HG03432 (cell line): Measurements from ENCODE around the gene ABCC10.
"Not testable (repeated sequence)": the region's sequence is repeated elsewhere in the genome, so short reads cannot be mapped to it uniquely, and the experiment has no call there.

ENCODE experiments used
- ATAC-seq: cut with Tn5 transposase; IDR thresholded peaks from one replicate; pipeline ENCODE4 v1.9.1; 2021; ENCODE audit warnings: mild to moderate bottlenecking, moderate library complexity; ENCODE audit not compliant: unreplicated experiment

ABCC10 gene

DNA sequence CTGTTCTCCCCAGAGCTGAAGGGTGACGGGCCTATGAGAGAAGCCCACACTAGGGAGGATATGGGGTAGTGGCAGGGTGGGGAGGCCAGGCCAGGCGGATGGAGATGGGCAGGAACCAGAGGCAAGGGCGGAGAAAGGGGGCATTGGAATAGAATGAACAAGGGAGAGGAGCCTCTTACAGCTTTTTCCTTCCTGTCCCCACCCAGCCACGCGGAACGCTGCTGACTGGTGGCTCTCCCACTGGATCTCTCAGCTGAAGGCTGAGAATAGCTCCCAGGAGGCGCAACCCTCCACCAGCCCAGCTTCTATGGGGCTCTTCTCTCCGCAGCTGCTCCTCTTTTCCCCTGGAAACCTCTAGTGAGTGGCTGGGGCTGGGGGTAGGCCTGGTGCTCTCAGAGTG lies 17.2 kb downstream of the ABCC10 start:
- no peak for ATAC-seq

- ATAC-seq = no peak
These were observed 18.2 kb downstream of the ABCC10 start for GRCh38 chr6:43445576-43445975.

GRCh38 chr6:43447604-43448003 lies 20.3 kb downstream of the ABCC10 start:
- ATAC-seq = no peak

DNA sequence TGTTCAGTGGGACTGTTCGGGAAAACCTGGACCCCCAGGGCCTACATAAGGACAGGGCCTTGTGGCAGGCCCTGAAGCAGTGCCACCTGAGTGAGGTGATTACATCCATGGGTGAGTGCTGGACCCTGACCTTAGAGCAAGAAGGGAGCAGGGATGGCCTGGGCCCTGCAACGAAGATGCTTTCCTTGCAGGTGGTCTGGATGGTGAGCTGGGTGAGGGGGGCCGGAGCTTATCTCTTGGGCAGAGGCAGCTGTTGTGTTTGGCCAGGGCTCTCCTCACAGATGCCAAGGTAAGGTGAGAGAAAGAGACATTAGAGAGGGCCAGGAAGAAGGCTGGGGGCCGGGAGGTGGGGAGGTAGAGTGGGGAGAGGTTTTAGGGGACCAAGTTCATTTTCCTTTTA lies 21.6 kb downstream of the ABCC10 start:
- ATAC-seq = no peak

- ATAC-seq = no peak
These were observed 23.4 kb downstream of the ABCC10 start for GRCh38 chr6:43450699-43451131.

DNA sequence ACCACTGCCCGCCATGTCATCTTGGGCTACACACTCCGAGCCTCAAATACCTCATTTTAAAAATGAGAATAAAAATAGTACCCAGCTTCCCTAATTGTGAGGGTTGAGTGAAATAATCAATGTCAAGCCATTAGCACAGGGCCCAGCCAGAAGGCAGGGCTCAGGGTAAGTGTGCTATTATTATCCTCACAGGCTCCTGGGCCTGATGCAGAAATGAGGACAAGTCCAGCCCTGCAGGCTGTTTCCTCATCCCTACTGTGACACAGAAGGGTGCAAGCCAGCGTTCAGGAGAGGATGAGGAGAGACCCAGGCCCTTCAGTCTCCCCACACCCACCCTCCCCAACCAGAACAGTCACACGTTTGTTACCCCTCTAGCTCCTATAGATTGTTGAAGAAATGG lies 24.0 kb downstream of the ABCC10 start:
- no peak for ATAC-seq

- no peak for ATAC-seq
These were observed 24.6 kb downstream of the ABCC10 start for GRCh38 chr6:43451939-43452338.

DNA sequence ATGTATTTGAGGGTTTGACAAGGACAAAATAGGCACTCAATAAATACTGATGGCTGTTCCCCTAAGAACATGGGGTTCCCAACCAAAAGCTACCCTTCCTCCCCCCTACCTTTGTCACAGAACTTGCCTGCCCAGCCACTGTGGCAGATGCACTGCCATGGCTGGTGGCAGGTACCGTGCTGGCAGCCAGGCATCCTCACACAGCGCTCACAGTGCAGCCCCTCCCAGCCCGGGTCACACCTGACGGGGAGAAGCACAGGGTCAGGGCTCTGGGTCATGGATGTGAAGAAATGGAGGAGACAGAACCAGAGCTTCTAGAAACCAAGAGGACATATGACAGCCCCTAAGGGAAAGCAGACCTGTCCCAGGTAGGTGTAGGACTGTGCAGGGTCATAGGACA lies 25.6 kb downstream of the ABCC10 start:
- ATAC-seq = no peak

- no peak for ATAC-seq
These were observed 26.5 kb downstream of the ABCC10 start for GRCh38 chr6:43453831-43454230.

- no peak for ATAC-seq
These were observed 27.0 kb downstream of the ABCC10 start for GRCh38 chr6:43454290-43454695.

GRCh38 chr6:43454696-43455530 lies 27.6 kb downstream of the ABCC10 start:
- ATAC-seq = no peak

DNA sequence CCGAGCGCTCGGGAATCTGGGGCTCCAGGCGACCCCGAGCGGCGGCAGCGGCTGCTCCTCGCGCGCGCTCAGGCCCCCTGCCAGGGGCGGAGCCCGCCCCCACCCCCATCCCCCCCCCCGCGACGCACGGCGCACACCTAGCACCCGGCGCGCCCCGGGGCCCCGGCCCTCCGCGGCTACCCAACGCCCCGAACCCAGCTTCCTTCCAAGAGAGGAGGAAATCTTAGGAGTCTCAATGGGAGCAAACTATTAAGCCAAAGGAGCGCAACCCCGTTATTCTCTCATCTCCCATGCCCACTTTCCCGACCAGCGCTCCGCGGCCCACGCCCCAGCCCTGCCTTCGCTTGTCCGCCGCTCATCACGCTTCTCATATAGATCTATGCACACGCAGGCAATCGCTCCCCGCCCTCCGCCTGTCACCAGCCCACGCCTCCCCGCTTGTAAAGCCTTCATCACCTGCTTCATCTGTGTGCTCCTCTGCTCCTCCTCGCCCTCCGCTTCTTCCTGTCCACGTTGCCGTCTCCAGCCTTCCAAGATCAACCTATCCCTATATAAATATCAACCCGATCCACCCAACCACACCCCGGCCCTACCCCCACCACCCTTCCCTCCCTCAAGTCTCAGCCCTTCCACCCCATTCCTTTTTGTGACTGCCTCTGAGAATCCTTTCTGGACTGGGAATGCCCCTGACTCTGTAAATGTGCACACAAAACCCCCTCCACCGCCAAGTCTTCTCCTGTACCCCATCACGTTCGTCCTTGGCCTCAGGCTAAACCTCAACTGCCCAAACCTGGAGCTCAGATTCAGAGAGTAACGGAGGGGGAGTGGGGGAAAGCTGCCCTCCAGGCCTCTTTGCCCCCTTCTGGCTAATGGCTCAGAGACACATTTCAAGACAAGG lies 28.4 kb downstream of the ABCC10 start, which contains the start of gene DLK2:
DLK2 (minus strand) TSS at position 18 of the 898 bp plus-strand sequence. CDS start 723 bp downstream, outside the sequence.
- ATAC-seq = no peak

DNA sequence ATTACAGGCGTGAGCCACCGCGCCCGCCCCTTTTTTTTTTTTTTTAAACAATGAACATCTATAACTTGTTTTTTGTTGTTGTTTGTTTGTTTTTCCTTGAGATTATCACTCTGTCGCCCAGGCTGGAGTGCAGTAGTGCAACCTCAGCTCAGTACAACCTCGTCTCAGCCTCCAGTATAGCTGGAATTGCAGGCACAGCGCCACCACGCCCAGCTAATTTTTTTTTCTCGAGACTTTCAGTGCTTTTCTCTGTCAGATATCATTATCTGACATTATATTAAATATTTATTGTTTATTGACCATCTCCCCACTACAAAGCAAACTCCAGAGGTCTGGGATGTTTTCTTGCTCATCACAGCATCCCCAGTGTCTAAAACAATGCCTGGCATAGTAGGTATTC lies 30.3 kb downstream of the ABCC10 start:
- no peak for ATAC-seq

GRCh38 chr6:43458154-43458553 lies 30.8 kb downstream of the ABCC10 start:
- ATAC-seq = not testable (repeated sequence)

GRCh38 chr6:43459535-43459934 lies 32.2 kb downstream of the ABCC10 start:
- ATAC-seq = no peak

- ATAC-seq = no peak
These were observed 32.7 kb downstream of the ABCC10 start for GRCh38 chr6:43460032-43460431.

DNA sequence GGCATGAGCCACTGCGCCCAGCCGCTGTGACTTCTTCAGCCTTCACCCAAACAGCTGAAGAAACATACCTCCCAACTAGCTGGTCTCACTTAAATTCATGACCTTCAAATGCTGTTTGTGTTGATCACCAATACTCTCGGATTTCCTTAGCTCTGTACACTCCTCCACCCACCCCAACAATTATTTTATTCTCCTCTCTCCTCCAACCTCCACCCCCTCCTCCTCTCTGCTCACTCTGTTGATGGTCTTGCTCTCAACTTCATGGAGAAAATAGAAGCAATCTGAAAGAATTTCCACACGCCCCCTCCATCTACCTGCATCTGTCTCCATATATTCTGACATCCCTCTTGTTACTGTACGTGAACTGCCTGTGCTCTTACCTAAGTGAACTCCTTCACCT lies 34.6 kb downstream of the ABCC10 start:
- ATAC-seq = no peak

DNA sequence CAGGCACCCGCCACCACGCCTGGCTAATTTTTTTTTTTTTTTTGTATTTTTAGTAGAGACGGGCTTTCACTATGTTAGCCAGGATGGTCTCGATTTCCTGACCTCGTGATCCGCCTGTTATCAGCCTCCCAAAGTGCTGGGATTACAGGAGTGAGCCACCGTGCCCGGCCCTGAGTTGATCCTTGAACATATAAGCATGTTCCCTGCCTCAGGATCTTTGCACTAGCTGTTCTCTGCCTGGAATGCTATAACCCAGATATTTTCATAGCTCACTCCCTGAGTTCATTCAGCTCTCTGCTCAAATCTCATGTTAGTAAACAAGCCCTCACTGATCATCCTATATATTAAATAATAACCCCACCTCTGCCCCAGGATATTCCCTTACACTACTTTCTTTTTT lies 37.0 kb downstream of the ABCC10 start:
- ATAC-seq = no peak

GRCh38 chr6:43465948-43466347 lies 38.6 kb downstream of the ABCC10 start:
- ATAC-seq = no peak

DNA sequence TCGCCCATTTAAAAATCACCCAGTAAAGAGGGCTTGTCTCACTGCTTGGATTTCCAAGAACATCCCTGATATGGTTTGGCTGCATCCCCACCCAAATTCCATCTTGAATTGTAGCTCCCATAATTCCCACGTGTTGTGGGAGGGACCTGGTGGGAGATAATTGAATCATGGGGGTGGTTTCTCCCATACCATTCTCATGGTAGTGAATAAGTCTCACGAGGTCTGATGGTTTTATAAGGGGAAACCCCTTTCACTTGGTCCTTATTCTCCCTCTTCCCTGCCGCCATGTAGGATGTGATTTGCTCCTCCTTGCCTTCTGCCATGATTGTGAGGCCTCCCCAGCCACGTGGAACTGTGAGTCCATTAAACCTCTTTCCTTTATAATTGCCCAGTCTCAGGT lies 39.9 kb downstream of the ABCC10 start:
- ATAC-seq = not testable (repeated sequence)

DNA sequence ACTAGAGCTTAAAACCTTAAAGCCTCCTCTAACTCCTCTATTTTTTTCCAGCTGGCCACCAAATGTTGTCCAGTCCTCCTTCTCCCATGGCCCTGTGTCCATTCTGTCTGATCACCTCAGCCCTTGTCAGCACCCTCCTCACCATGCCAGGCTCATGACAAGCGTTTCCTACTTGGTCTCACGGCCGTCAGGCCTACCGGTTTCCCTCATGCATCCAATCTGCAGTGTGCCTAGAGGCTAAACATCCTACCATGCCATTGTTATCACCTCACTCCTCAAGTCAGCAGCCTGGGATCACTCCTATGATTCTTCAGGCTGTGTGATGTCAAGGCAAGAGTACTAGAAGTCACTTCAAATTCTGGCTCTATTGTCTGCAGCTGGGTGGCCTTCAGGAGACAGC lies 40.4 kb downstream of the ABCC10 start:
- no peak for ATAC-seq

DNA sequence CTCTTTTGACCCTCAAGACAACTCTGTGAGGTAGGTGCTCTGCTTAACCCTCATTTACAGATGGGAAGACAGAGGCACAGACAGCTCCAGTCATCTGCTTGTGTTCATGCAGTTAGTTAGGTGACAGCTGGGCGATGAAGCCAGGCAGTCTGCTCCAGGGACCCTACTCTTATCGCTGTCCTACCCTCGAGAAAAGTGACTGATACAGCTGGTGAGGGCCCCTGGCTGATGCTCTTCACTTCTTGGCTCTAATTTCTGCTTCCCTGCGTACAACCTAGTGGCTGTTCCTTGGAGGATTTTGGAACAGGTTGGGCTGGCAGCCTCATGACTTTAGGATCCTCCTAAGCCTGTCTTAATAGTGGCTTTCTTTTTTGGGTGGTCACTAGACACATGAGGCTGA lies 40.9 kb downstream of the ABCC10 start:
- ATAC-seq = no peak
